Ectodermal cell (in vitro differentiated cells): ENCODE data around the gene TOX2.

ENCODE experiments used
- H3K27ac ChIP-seq: 2 replicates; pipeline ENCODE4 v1.7.0; 2013; ENCODE audit warnings: mild to moderate bottlenecking, low read depth, low read length; ENCODE audit not compliant: insufficient read depth, poor library complexity, severe bottlenecking
- H3K27me3 ChIP-seq: 2 replicates; pipeline ENCODE4 v1.7.0; 2013; ENCODE audit warnings: mild to moderate bottlenecking, low read length; ENCODE audit not compliant: insufficient read depth, control insufficient read depth, poor library complexity, severe bottlenecking
- H3K36me3 ChIP-seq: one replicate; pipeline ENCODE4 v1.7.0; 2013; ENCODE audit warnings: low read length; ENCODE audit not compliant: control insufficient read depth, insufficient read depth
- H3K4me1 ChIP-seq: one replicate; pipeline ENCODE4 v1.7.0; 2013; ENCODE audit warnings: low read length; ENCODE audit not compliant: control insufficient read depth, insufficient read depth
- H3K4me3 ChIP-seq: 2 replicates; pipeline ENCODE4 v1.7.0; 2013; ENCODE audit warnings: low read depth, low read length, control low read depth; ENCODE audit not compliant: insufficient read depth
- H3K9me3 ChIP-seq: 2 replicates; pipeline ENCODE4 v1.7.0; 2013; ENCODE audit warnings: mild to moderate bottlenecking, low read length, moderate library complexity; ENCODE audit not compliant: control insufficient read depth
- WGBS, 2 experiments: methylation state at CpG; one replicate each; pipeline ENCODE4 v1.1.7; 2013; ENCODE audit warnings: missing lambda C conversion rate in 2 of 2; 5-methylcytosine and 5-hydroxymethylcytosine counted together

The TOX2 gene

GRCh38 chr20:44074252-44075151, 159.8 kb downstream of the TOX2 start:
- 92 to 94% methylated on average over 12 of the region's 12 CpGs for WGBS, 2 experiments
- no peak overlapping the region for H3K4me3 ChIP-seq

GRCh38 chr20:44075191-44075949, 160.7 kb downstream of the TOX2 start:
- WGBS, 2 experiments = 95% methylated on average over 23 of the region's 23 CpGs
- H3K27ac ChIP-seq = no peak overlapping the region

More at GRCh38 chr20:44074252-44075151, 159.8 kb downstream of the TOX2 start:
- Histone ChIP-seq H3K36me3 (no peaks in the 10 kb centered on the region), H3K27ac (no peak overlapping the region), H3K4me1 (no peaks in the 10 kb centered on the region), H3K27me3 (no peaks in the 10 kb centered on the region), H3K9me3 (no peaks in the 10 kb centered on the region)

GRCh38 chr20:44075950-44076232, 161.2 kb downstream of the TOX2 start:
- no peaks in the 10 kb centered on the region for H3K27me3 ChIP-seq
- WGBS, 2 experiments = 83 to 84% methylated on average over 5 of the region's 5 CpGs
- no peak overlapping the region for H3K27ac ChIP-seq
- no peaks in the 10 kb centered on the region for H3K36me3 ChIP-seq
- no peak overlapping the region for H3K4me3 ChIP-seq
- H3K4me1 ChIP-seq = no peaks in the 10 kb centered on the region
- H3K9me3 ChIP-seq = no peaks in the 10 kb centered on the region

More at GRCh38 chr20:44075191-44075949, 160.7 kb downstream of the TOX2 start:
- H3K9me3 ChIP-seq = no peaks in the 10 kb centered on the region
- H3K4me1 ChIP-seq = no peaks in the 10 kb centered on the region
- no peak overlapping the region for H3K4me3 ChIP-seq
- no peaks in the 10 kb centered on the region for H3K27me3 ChIP-seq
- H3K36me3 ChIP-seq = no peaks in the 10 kb centered on the region

- Histone ChIP-seq H3K27me3 (no peaks in the 10 kb centered on the region), H3K4me1 (no peaks in the 10 kb centered on the region)
- WGBS, 2 experiments = 93 to 95% methylated on average over 10 of the region's 10 CpGs
Measured at GRCh38 chr20:44079291-44079690, 164.6 kb downstream of the TOX2 start.

GRCh38 chr20:44080064-44080463, 165.4 kb downstream of the TOX2 start:
- 94 to 95% methylated on average over 10 of the region's 10 CpGs for WGBS, 2 experiments
- no peak overlapping the region for H3K27ac ChIP-seq
- no peaks in the 10 kb centered on the region for H3K27me3 ChIP-seq
- no peaks in the 10 kb centered on the region for H3K4me1 ChIP-seq
- no peaks in the 10 kb centered on the region for H3K36me3 ChIP-seq
- no peaks in the 10 kb centered on the region for H3K9me3 ChIP-seq
- no peak overlapping the region for H3K4me3 ChIP-seq

More at GRCh38 chr20:44079291-44079690, 164.6 kb downstream of the TOX2 start:
- Histone ChIP-seq H3K36me3 (no peaks in the 10 kb centered on the region), H3K27ac (no peak overlapping the region), H3K9me3 (no peaks in the 10 kb centered on the region), H3K4me3 (no peak overlapping the region)

GRCh38 chr20:44080646-44081267, 166.1 kb downstream of the TOX2 start:
- Histone ChIP-seq H3K27me3 (no peaks in the 10 kb centered on the region), H3K4me3 (no peak overlapping the region), H3K36me3 (no peaks in the 10 kb centered on the region), H3K27ac (no peak overlapping the region), H3K4me1 (no peaks in the 10 kb centered on the region), H3K9me3 (no peaks in the 10 kb centered on the region)
- WGBS, 2 experiments = 44 to 45% methylated on average over 8 of the region's 8 CpGs

- WGBS, 2 experiments = 89 to 90% methylated on average over 4 of the region's 4 CpGs
Measured at GRCh38 chr20:44081476-44081875, 166.8 kb downstream of the TOX2 start.

GRCh38 chr20:44081888-44082287, 167.2 kb downstream of the TOX2 start:
- Histone ChIP-seq H3K36me3 (no peaks in the 10 kb centered on the region), H3K4me1 (no peaks in the 10 kb centered on the region), H3K27me3 (no peaks in the 10 kb centered on the region), H3K27ac (no peak overlapping the region), H3K4me3 (no peak overlapping the region), H3K9me3 (no peaks in the 10 kb centered on the region)
- 92 to 96% methylated on average over 5 of the region's 5 CpGs for WGBS, 2 experiments

More at GRCh38 chr20:44081476-44081875, 166.8 kb downstream of the TOX2 start:
- Histone ChIP-seq H3K27ac (no peak overlapping the region), H3K4me1 (no peaks in the 10 kb centered on the region), H3K9me3 (no peaks in the 10 kb centered on the region), H3K36me3 (no peaks in the 10 kb centered on the region), H3K4me3 (no peak overlapping the region), H3K27me3 (no peaks in the 10 kb centered on the region)

GRCh38 chr20:44083220-44083933, 168.7 kb downstream of the TOX2 start:
- WGBS, 2 experiments = 91 to 93% methylated on average over 9 to 10 of the region's 10 CpGs

More at GRCh38 chr20:44083220-44083933, 168.7 kb downstream of the TOX2 start:
- no peaks in the 10 kb centered on the region for H3K27me3 ChIP-seq
- H3K4me3 ChIP-seq = no peak overlapping the region
- no peaks in the 10 kb centered on the region for H3K36me3 ChIP-seq
- H3K4me1 ChIP-seq = no peaks in the 10 kb centered on the region
- H3K9me3 ChIP-seq = no peaks in the 10 kb centered on the region
- no peak overlapping the region for H3K27ac ChIP-seq
